Subcutaneous adipose tissue (tissue), 4 donors: Measurements from ENCODE around the gene NRXN3. TPM values are rescaled to one million over a fixed set of nuclear protein-coding genes. Genes with fewer than 3 reads are reported as not detected.

Experiments used
- total RNA-seq, 4 donors: library from RNA; depleted of rRNA; stranded (reverse); fragments of >200 nt; gene quantifications; one replicate each; pipeline ENCODE4 v1.1.0, GENCODE V29; 2016
- TF ChIP-seq, protein P1 (sequence below): fragments of 450-650 bp; IDR thresholded peaks from one replicate; pipeline ENCODE4 v1.5.1; 2016; ENCODE audit warnings: low read depth, mild to moderate bottlenecking, control low read depth, antibody characterized with exemption, moderate library complexity

The NRXN3 gene
- total RNA-seq, 4 donors from 2014 or later: 0.57 to 2.4 (median 1.1) TPM; not detected in 1

- TF ChIP-seq, protein P1, sequence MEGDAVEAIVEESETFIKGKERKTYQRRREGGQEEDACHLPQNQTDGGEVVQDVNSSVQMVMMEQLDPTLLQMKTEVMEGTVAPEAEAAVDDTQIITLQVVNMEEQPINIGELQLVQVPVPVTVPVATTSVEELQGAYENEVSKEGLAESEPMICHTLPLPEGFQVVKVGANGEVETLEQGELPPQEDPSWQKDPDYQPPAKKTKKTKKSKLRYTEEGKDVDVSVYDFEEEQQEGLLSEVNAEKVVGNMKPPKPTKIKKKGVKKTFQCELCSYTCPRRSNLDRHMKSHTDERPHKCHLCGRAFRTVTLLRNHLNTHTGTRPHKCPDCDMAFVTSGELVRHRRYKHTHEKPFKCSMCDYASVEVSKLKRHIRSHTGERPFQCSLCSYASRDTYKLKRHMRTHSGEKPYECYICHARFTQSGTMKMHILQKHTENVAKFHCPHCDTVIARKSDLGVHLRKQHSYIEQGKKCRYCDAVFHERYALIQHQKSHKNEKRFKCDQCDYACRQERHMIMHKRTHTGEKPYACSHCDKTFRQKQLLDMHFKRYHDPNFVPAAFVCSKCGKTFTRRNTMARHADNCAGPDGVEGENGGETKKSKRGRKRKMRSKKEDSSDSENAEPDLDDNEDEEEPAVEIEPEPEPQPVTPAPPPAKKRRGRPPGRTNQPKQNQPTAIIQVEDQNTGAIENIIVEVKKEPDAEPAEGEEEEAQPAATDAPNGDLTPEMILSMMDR: no peak
These were observed 273.7 kb downstream of the NRXN3 start for GRCh38 chr14:78443834-78444233.

DNA sequence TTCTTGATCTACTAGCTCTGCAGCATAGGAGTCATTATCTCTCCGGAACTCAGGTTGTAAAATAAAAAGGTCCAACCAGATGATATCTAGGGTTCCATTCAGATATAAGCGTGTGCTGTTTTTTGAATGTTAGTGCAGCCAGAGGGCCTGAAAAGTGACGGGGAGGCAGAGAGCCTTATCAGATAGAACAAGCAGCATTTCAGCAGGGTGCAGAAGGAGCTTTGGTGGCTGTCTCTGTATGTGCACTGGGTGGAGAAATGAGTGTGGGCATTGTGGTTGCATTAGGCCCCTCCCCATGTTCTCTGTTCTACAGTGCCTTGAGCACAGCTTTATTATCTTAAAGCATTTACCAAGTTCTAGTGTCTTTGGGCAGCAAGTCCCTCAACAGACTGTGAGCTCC, 275.1 kb downstream of the NRXN3 start:
- TF ChIP-seq, protein P1: no peak

DNA sequence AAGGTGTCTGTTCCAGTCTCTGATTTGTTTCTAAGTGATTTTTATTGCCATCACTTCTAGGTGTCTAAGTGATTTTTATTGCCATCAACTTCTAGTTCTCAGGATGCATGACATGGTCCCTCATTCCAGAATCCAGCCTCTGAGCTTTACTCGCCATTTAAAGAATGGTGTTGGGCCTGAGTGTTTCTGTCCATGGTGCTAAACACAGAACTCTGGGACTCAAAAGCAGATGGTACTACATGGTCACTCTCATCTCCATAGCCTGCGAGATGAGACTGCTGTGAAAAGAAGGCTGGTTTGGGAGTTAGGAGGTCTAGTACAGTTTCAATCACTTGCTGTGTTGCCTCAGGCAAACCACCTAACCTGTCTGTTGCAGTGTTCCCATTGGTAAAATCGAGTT, 276.6 kb downstream of the NRXN3 start:
- TF ChIP-seq, protein P1: no peak

DNA sequence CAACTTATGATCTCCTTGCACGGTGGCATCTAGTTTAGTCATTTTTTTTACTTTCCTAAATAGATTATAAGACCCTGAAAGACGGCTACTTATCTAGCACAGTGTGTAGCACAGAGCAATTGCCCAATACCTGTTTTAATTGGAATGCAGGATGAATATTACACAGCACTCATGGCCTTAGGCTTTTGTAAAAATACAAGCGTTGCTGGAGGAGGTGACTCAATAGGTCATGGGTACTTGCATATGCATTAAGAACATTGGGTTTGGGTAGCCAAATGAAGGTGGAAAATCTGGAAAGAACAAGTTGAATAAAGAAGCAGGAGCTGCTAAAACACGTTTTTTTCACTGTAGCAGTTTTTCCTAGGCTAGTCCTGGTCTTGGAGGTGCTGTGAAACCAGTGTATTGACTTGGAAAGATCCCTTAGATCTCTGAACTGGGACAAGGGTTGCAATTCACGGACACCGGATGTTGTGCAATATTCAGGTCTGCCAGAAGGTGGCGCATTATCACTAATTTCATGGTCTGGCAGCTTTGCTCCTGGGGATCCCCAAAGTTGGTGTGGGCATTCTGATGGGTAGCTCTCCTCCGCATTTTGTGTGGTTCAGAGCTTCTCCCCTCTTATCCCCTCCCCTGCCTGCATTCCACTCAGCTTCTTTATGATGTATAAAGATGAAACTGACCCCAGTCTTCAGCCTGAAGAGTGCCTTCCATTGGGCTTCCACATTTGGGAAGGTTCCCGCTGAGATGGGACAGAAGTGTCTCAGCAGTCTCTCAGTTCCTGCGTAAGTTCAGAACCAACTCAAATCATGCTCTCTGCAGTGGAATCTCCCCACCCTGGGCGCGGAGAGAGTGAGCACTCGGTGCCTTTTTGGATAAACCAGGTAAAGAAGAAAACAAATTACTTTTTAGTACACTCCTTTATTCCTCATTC, 278.3 kb downstream of the NRXN3 start:
- TF ChIP-seq, protein P1: no peak

DNA sequence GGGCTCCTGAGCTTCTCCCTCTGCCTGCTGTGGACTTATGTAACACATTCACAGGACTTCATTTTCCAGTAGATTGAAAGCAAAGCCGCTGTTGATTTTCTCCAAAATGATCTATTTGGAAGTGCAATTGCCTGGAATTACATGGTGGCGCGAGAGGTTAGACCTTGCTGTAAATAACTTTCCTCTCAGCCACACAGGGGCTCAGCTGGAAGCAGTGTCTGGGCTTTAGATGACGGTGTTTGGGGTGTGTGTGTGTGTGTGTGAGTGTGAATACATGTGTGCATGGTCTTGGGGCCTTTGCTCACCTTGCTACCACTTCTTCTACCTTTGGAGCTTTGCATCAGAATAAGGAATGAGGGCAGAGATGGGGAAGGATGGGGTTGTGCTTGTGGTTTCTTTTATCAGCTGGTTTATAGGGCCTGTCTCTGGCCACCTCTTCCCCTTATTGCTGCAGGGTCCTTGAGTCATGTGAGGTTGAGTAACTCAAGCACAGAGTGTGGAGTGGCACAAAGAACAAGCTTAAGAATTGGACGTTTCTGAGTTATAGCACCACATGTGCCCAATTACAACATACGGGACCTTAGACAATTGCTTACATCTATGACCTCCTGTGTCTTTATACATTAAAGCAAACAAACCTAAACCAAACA, 280.6 kb downstream of the NRXN3 start:
- TF ChIP-seq, protein P1: no peak

- TF ChIP-seq, protein P1: no peak
These were observed 281.1 kb downstream of the NRXN3 start for GRCh38 chr14:78451319-78451695.

- TF ChIP-seq, protein P1: no peak
These were observed 285.8 kb downstream of the NRXN3 start for GRCh38 chr14:78455896-78456435.
